Measurements from ENCODE around the gene FAM222A. TPM values are rescaled to one million over a fixed set of nuclear protein-coding genes. Genes with fewer than 3 reads are reported as not detected.

FAM222A gene
- polyA plus RNA-seq, 1 donor from 2014 or later = 8.5 TPM

DNA sequence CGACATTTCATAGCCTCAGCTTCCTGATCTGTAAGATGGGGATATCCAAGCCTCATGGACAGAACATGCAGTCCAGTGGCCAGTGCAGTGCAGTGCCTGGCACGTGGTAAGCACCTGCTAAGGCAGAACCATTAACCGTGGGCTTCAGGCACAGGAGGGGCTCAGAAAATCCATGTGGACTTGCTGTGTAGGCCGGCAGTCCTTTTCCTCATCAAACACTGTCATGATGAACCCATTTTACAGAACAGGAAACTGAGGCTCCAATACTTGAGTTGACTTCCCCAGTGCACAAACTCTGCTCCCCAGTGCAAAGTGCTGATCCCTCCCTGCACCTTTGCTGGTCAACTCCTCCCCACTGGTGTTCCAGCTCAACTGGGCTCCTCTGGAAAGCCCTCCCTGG lies 101.6 kb downstream of the FAM222A start:
- Histone ChIP-seq H3F3A (ENCODE audit: insufficient read depth, low read length, poor library complexity, severe bottlenecking) (no peaks in the 10 kb centered on the region), H3K9me3 (ENCODE audit: low read length) (no peaks in the 10 kb centered on the region), H3K4me3 (ENCODE audit: low read length) (no peak overlapping the region), H3K27me3 (ENCODE audit: insufficient read depth, low read depth, low read length) (no peaks in the 10 kb centered on the region), H3K36me3 (ENCODE audit: insufficient read depth, low read length) (no peaks in the 10 kb centered on the region), H3K9me2 (ENCODE audit: insufficient read depth, low read length) (no peaks in the 10 kb centered on the region), H3K79me2 (replicated peaks; ENCODE audit: insufficient read depth, low read length) (no peaks in the 10 kb centered on the region), H4K20me1 (ENCODE audit: insufficient read depth) (no peaks in the 10 kb centered on the region), H3K4me2 (ENCODE audit: low read length) (no peak overlapping the region), H3K27ac (ENCODE audit: low read length) (no peak overlapping the region), H3K9ac (ENCODE audit: low read length) (no peak overlapping the region), H2AFZ (ENCODE audit: low read depth, low read length) (no peak overlapping the region)
- TF ChIP-seq EZH2 (IDR thresholded peaks at IDR 0.05; ENCODE audit: borderline replicate concordance, insufficient read depth, low read length, poor library complexity, severe bottlenecking) (no peak), MXI1 (conservative IDR thresholded peaks at IDR 0.05; ENCODE audit: poor library complexity, severe bottlenecking) (no peak)

DNA sequence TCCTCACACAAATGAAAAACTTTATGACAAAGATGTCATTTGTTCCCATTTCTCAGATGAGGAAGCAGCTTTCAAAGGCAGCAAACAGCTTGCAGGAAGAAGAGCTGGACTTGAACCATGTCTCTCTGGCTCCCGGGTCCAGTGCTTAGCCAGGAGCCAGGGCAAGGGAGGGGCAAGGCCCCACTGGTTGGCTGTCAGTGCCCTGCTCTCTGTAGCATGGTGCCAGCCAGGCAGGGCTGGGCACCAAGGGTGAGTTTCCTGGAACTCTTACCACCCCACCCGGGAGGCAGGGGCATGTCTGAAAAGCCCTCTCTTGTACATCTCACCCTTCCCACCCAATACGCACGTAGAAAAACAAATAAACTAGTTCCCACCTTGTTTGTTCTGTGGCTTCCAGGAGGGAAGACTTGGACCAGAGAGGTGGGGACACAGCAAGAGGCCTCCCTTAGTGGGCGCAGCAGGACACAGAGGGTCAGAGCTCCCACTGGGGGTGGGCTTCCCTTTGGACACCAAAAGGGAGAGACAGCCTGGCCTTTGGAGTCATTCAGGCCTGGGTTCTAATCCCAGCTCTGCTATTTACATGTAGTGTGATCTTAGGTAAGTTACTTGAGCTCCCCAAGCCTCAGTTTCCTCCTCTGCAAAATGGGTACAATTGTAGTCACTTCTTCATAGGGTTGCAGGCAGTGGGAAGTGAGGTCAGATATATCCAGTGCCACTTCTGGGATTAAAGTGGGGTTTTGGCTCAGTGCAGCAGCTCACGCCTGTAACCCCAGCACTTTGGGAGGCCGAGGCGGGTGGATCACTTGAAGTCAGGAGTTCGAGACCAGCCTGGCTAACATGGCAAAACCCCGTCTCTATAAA lies 102.4 kb downstream of the FAM222A start:
- Histone ChIP-seq H3K9ac (ENCODE audit: low read length) (no peak overlapping the region), H2AFZ (ENCODE audit: low read depth, low read length) (no peak overlapping the region), H3K27ac (ENCODE audit: low read length) (no peak overlapping the region), H3K4me2 (ENCODE audit: low read length) (no peak overlapping the region), H3K36me3 (ENCODE audit: insufficient read depth, low read length) (no peaks in the 10 kb centered on the region), H3K9me3 (ENCODE audit: low read length) (no peaks in the 10 kb centered on the region), H3K4me3 (ENCODE audit: low read length) (no peak overlapping the region), H3K79me2 (replicated peaks; ENCODE audit: insufficient read depth, low read length) (no peaks in the 10 kb centered on the region), H4K20me1 (ENCODE audit: insufficient read depth) (no peaks in the 10 kb centered on the region), H3F3A (ENCODE audit: insufficient read depth, low read length, poor library complexity, severe bottlenecking) (no peaks in the 10 kb centered on the region), H3K9me2 (ENCODE audit: insufficient read depth, low read length) (no peaks in the 10 kb centered on the region), H3K27me3 (ENCODE audit: insufficient read depth, low read depth, low read length) (no peaks in the 10 kb centered on the region)
- TF ChIP-seq REST (IDR thresholded peaks at IDR 0.05; ENCODE audit: borderline replicate concordance) = no peak
- no peak for TF ChIP-seq MXI1 (conservative IDR thresholded peaks at IDR 0.05; ENCODE audit: poor library complexity, severe bottlenecking)
- TF ChIP-seq TAF1 (IDR thresholded peaks at IDR 0.05; ENCODE audit: low read depth) = no peak
- TF ChIP-seq, protein P1, sequence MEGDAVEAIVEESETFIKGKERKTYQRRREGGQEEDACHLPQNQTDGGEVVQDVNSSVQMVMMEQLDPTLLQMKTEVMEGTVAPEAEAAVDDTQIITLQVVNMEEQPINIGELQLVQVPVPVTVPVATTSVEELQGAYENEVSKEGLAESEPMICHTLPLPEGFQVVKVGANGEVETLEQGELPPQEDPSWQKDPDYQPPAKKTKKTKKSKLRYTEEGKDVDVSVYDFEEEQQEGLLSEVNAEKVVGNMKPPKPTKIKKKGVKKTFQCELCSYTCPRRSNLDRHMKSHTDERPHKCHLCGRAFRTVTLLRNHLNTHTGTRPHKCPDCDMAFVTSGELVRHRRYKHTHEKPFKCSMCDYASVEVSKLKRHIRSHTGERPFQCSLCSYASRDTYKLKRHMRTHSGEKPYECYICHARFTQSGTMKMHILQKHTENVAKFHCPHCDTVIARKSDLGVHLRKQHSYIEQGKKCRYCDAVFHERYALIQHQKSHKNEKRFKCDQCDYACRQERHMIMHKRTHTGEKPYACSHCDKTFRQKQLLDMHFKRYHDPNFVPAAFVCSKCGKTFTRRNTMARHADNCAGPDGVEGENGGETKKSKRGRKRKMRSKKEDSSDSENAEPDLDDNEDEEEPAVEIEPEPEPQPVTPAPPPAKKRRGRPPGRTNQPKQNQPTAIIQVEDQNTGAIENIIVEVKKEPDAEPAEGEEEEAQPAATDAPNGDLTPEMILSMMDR (IDR thresholded peaks at IDR 0.05; ENCODE audit: poor library complexity, severe bottlenecking) = no peak
- TF ChIP-seq EZH2 (IDR thresholded peaks at IDR 0.05; ENCODE audit: borderline replicate concordance, insufficient read depth, low read length, poor library complexity, severe bottlenecking) = no peak
- no peak for TF ChIP-seq SMC3 (conservative IDR thresholded peaks at IDR 0.05; ENCODE audit: poor library complexity)
- TF ChIP-seq POLR2AphosphoS5 (IDR thresholded peaks at IDR 0.05) = no peak
- TF ChIP-seq RAD21 (conservative IDR thresholded peaks at IDR 0.05) = no peak
- TF ChIP-seq EP300 (conservative IDR thresholded peaks at IDR 0.05; ENCODE audit: poor library complexity, severe bottlenecking) = no peak

Data from neural cell (in vitro differentiated cells).